Esophagus muscularis mucosa (tissue), 4 donors: ENCODE data around the gene TAF1C. TPM values are rescaled to one million over a fixed set of nuclear protein-coding genes. Genes with fewer than 3 reads are reported as not detected.

Experiments
- DNase-seq: peaks from one replicate; pipeline ENCODE4 v3.0.0-alpha.2; 2017; ENCODE audit errors: extremely low spot score
- H3K27ac ChIP-seq, 4 donors: fragments of 200-600 bp; sonication (generic); replicated peaks in 1 of 4; 1 replicate in 3 of 4; 2 replicates in 1 of 4; pipeline ENCODE4 v1.5.1; 2016 to 2019; ENCODE audit warnings: mild to moderate bottlenecking in 1 of 4
- H3K27me3 ChIP-seq, 4 donors: fragments of 200-600 bp; sonication (generic); one replicate each; pipeline versions ENCODE4 v1.5.1 to v1.6.0; 2016 to 2019
- H3K36me3 ChIP-seq, 4 donors: fragments of 200-600 bp; sonication (generic); one replicate each; pipeline ENCODE4 v1.5.1; 2016 to 2019
- H3K4me1 ChIP-seq, 4 donors: fragments of 200-600 bp; sonication (generic); one replicate each; pipeline ENCODE4 v1.5.1; 2016 to 2019
- H3K4me3 ChIP-seq, 4 donors: fragments of 200-600 bp; sonication (generic); 1 replicate in 2 of 4; 2 replicates in 2 of 4; pipeline ENCODE4 v1.5.1; 2016 to 2019; ENCODE audit warnings: mild to moderate bottlenecking in 4 of 4, moderate library complexity in 1 of 4
- H3K9me3 ChIP-seq, 4 donors: fragments of 200-600 bp; sonication (generic); 1 replicate in 3 of 4; 2 replicates in 1 of 4; pipeline ENCODE4 v1.5.1; 2016 to 2019
- CTCF ChIP-seq, 3 experiments: fragments of 200-600 bp in 2 of 3; fragments of 450-650 bp in 1 of 3; sonication (generic) in 2 of 3; IDR thresholded peaks; one replicate each; pipeline ENCODE4 v1.5.1; 2017 to 2019; ENCODE audit warnings: antibody characterized with exemption in 3 of 3, mild to moderate bottlenecking in 2 of 3, moderate library complexity in 1 of 3
- EP300 ChIP-seq: sonication (generic); formaldehyde crosslinking; IDR thresholded peaks from one replicate; pipeline ENCODE4 v1.6.1; 2017; ENCODE audit warnings: antibody characterized with exemption
- POLR2A ChIP-seq: fragments of 450-650 bp; IDR thresholded peaks from one replicate; pipeline ENCODE4 v1.6.1; 2017; ENCODE audit warnings: antibody characterized with exemption, moderate library complexity, mild to moderate bottlenecking, low read depth
- POLR2AphosphoS5 ChIP-seq, 2 donors: sonication (generic); formaldehyde crosslinking; IDR thresholded peaks; one replicate each; pipeline ENCODE4 v1.6.1; 2017; ENCODE audit warnings: antibody characterized with exemption in 2 of 2
- WGBS: methylation state at CpG from one replicate; pipeline ENCODE4 v1.1.5; 2018; 5-methylcytosine and 5-hydroxymethylcytosine counted together
- intact Hi-C: fragments of 100-400 bp; cut with DNase I; formaldehyde crosslinking; loops from one replicate; pipeline ENCODE4 v1.15.1; 2023
- total RNA-seq, 4 donors: library from RNA; depleted of rRNA; stranded (reverse); fragments of >200 nt; gene quantifications; one replicate each; pipeline versions ENCODE4 v1.1.0 to v1.2.1, GENCODE V29; 2016

The TAF1C gene
- total RNA-seq, 4 donors from 2014 or later = 15.6 to 39.6 (median 21.8) TPM

GRCh38 chr16:84161037-84161436 is 25.8 kb downstream of the TAF1C start:
- no peaks in the 10 kb centered on the region for H3K4me1 ChIP-seq
- no peaks in the 10 kb centered on the region for H3K9me3 ChIP-seq
- DNase-seq = no peak
- TF ChIP-seq EP300 (no peak), POLR2A (no peak), POLR2AphosphoS5 (IDR thresholded peaks at IDR 0.05) (no peak), CTCF (IDR thresholded peaks at IDR 0.05) (no peak)
- 80% methylated on average over 8 of the region's 10 CpGs for WGBS
- H3K27ac ChIP-seq = no peak overlapping the region
- H3K36me3 ChIP-seq = no peaks in the 10 kb centered on the region
- no peak overlapping the region for H3K4me3 ChIP-seq
- intact Hi-C loops = no loop called here
- peaks cover 0 to 32% (median 5%) of the 10 kb centered on the region in 4 donors for H3K27me3 ChIP-seq

- no peak for DNase-seq
- Histone ChIP-seq H3K27ac (no peak overlapping the region), H3K9me3 (no peaks in the 10 kb centered on the region), H3K27me3 (peaks cover 0 to 35% (median 5%) of the 10 kb centered on the region in 4 donors), H3K36me3 (no peaks in the 10 kb centered on the region), H3K4me3 (no peak overlapping the region), H3K4me1 (no peaks in the 10 kb centered on the region)
- TF ChIP-seq EP300 (no peak), POLR2A (no peak), POLR2AphosphoS5 (IDR thresholded peaks at IDR 0.05) (no peak), CTCF (IDR thresholded peaks at IDR 0.05) (no peak)
- WGBS = 64% methylated on average over 1 of the region's 1 CpG
- intact Hi-C loops = no loop called here
These were observed 27.1 kb downstream of the TAF1C start for GRCh38 chr16:84159800-84160199.

DNA sequence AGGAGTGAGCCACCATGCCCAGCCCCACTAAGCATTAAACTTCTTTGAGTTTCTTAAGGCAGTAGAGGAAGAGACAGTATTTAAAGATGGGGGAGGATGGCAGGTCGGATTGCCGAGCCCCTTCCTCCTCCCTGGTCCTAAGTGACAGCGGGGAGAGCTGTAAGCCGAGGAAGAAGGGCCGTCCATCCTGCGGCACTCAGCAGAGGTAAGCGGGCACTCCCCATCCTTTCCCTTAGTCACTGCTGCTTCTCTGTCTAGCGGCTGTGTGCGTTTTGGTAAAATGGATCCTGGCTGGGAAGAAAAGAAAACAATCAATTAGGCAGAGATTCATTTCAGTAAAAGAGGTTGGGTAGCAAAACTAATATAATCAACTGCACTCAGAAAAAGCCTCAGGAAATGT is 27.9 kb downstream of the TAF1C start:
- H3K9me3 ChIP-seq = no peaks in the 10 kb centered on the region
- 19% methylated on average over 9 of the region's 9 CpGs for WGBS
- no peaks in the 10 kb centered on the region for H3K36me3 ChIP-seq
- H3K27ac ChIP-seq = no peak overlapping the region
- intact Hi-C loops = no loop called here
- DNase-seq = no peak
- peaks cover 0 to 35% (median 5%) of the 10 kb centered on the region in 4 donors for H3K27me3 ChIP-seq
- TF ChIP-seq EP300 (no peak), POLR2A (no peak), POLR2AphosphoS5 (IDR thresholded peaks at IDR 0.05) (no peak), CTCF (IDR thresholded peaks at IDR 0.05) (no peak)
- H3K4me1 ChIP-seq = no peaks in the 10 kb centered on the region
- H3K4me3 ChIP-seq = no peak overlapping the region

DNA sequence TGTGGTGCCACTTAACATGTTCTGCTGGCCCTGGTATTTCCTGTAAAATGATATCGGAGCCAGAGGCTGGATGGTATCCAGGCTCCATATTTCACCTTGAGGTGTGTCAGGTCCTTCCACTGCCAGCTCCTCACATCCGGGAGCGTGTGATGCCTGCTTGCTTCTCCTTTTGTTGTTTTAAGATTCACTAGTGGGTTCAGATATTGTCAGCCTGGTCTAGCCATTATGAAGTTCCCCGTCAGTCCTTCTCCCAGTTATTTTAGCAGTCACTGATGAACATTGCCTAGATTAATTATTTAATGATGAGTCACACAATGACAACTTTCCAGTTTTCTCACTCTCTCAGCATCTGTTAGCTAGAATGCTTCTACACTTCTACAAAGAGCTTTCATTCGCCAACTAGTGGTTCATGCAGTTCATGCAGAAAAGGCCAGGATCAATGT is 30.5 kb downstream of the TAF1C start:
- TF ChIP-seq POLR2AphosphoS5 (IDR thresholded peaks at IDR 0.05) = no peak
- no peak for TF ChIP-seq POLR2A
- no peak for TF ChIP-seq EP300
- TF ChIP-seq CTCF (IDR thresholded peaks at IDR 0.05) = no peak
- Histone ChIP-seq H3K4me3 (no peak overlapping the region), H3K27me3 (peaks cover 0 to 22% (median 3%) of the 10 kb centered on the region in 4 donors), H3K9me3 (no peaks in the 10 kb centered on the region), H3K27ac (no peak overlapping the region), H3K4me1 (no peaks in the 10 kb centered on the region), H3K36me3 (no peaks in the 10 kb centered on the region)
- no peak for DNase-seq
- intact Hi-C loops = no loop called here
- 70% methylated on average over 5 of the region's 5 CpGs for WGBS

- WGBS = 89% methylated on average over 6 of the region's 6 CpGs
- Histone ChIP-seq H3K27ac (no peak overlapping the region), H3K36me3 (no peaks in the 10 kb centered on the region), H3K27me3 (peaks cover 0 to 21% (median 2%) of the 10 kb centered on the region in 4 donors), H3K4me3 (no peak overlapping the region), H3K4me1 (no peaks in the 10 kb centered on the region), H3K9me3 (no peaks in the 10 kb centered on the region)
- intact Hi-C loops = no loop called here
- no peak for TF ChIP-seq POLR2A
- no peak for TF ChIP-seq CTCF (IDR thresholded peaks at IDR 0.05)
- no peak for TF ChIP-seq POLR2AphosphoS5 (IDR thresholded peaks at IDR 0.05)
- TF ChIP-seq EP300 = no peak
- DNase-seq = no peak
These were observed 31.1 kb downstream of the TAF1C start for GRCh38 chr16:84155771-84156170.
